GM18526 (cell line): ENCODE measurements around the gene UPP2.

Source experiments
- POLR2A ChIP-seq: IDR thresholded peaks from 3 replicates; pipeline ENCODE4 v1.6.1; 2011; ENCODE audit not compliant: insufficient read length; ENCODE audit errors: extremely low read depth

Gene UPP2

DNA sequence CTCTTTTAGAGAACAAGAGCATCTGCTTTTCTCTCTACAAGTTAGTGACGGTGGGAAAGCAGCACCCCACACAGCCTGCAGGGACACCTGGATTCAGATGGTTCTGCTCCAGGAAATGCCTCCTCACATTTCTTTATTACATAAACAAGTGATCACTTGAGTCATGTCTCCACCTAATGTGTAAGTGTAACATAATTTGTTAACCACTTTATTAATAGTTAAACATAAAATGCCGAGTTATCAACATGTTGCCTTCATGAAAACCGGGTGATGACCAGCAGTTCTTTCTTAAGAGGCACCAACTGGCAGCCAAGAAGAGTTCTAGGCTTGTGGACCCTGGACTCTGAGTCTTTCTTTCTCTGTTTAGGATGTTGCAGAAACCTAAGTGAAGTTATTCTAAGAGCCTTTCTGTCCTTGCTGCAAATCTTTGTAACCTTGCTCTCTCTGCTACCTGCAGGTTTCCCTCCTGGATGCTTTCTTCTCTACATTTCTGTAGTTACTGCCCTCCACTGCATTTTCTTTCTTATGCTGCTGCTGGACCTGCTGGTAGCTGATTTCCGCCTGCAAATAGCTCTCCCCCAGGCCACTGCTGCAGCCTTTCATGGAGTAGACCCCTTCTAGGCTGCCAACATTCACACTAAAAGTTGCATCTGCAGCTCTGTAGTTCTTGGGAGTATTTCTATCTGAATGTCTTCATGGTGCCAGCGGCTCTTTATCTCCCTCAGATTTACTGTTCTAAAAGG lies 24.3 kb downstream of the UPP2 start:
- TF ChIP-seq POLR2A: no peak

DNA sequence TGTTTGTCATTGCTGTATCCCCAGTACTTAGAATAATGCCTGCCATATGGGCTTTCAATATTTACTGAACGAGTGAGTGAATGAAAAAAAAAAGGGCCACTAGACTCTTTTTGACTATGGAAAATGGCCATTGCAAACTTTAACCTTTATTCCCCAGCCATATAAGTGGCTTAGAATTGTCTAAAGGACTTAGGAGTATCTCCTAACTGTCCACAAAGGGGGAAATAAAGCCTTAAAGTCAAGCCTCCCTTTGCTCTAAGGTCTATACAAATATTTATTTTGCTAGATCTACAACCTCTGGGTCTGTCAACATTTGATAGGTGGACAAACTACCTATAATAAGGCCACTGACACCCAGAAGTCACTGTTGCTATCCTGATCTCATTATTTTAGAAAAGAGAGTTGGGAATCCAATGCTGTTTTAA lies 25.7 kb downstream of the UPP2 start:
- no peak for TF ChIP-seq POLR2A

GRCh38 chr2:158128168-158128973 lies 26.7 kb downstream of the UPP2 start:
- no peak for TF ChIP-seq POLR2A

GRCh38 chr2:158129037-158129436 lies 27.4 kb downstream of the UPP2 start:
- no peak for TF ChIP-seq POLR2A

DNA sequence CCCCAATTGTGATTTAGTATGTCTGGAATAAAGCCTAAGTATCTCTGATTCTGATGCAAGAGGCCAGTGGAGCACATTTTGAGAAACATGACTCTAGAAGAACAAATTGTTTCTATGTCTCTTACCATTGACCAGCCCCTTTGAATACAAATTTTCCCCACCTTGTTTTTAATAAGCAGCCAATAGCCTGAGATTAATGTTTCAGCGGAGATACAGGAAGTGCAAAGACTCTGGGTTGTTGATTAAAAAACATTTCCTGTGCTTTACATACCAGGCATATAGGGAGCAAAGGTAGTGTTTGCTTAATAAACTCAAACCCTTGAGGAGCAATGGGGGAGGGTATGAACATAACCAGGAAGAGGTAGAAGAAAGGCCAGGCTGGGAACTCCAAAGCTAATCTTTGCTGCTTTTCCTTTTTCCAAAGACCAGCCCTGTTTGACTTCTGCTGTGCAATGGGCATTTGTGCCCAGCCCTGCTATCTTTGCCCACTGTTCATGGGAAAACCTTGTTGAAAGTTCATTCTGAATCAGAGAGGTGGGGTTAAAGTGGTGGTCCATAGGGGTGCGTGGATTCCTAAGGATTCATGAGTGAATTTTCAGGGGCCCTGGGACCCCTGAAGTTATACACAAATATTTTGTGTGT lies 29.3 kb downstream of the UPP2 start:
- TF ChIP-seq POLR2A: no peak

- no peak for TF ChIP-seq POLR2A
Observed at GRCh38 chr2:158131483-158131912, 29.8 kb downstream of the UPP2 start.

DNA sequence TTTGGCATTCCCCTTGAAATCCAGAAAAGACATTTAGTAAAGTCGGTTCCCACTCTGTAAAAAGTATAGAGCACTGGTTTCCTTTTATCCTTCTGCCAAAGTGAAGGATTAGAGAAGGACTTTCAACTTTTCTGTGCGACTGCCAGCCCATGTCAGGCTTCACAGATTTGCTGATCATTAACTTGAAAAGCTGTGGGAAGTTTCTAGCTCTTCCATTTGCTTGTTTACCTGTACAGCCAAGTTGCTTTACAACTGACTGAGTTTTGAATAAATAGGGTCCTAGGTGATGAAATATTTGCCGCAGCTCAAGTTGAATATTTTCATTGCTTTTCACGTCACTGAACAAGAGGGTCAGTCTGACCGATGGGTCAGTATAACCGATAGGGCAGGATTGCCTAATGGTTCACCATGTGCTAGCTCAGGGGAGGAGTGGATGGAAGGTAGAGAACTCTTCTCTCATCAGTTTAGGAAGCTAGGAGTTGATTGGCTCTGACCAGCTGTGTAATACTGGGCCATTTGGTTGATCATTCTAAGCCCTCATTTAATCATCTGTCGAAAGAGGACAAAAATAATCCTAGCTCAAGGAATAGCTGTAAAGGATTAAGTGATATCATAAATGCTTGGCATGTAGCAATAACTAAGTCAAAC lies 30.4 kb downstream of the UPP2 start:
- no peak for TF ChIP-seq POLR2A

DNA sequence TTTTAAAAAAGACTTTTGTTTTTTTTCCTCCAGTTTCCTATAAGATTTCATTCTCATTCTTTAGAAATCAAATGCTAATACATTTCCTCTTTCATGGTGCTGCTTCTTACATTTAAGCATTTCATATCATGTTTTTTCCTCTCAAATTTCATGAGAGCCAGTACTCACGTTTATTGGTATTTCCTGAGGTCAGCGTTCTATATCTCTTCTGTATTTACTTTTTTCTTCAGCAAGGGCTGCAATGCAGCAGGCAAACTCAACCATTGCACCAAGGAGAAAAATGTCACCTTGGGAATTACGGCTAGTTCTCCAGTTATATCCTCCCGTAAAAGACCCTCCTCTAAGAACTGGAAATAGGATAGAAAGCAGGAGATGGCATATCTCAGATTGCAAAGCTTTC lies 32.4 kb downstream of the UPP2 start:
- TF ChIP-seq POLR2A: no peak

DNA sequence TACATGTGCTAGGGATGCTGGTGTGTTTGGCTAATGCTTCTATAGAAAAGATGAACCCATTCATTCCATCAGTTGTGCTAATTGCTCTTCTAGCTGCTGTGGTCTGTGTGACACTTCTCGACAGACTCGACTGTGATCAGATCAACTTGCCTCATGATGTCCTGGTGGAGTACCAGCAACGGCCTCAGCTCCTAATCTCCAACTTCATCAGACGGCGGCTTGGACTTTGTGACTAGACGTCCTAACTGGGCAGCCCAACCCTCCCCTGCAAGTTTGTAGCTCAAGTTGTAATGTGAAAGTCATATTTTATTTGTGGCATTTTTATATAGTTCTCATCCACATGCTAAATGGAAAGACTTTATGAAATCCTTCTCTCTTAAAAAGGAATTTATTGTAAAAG lies 33.0 kb downstream of the UPP2 start:
- TF ChIP-seq POLR2A: no peak

GRCh38 chr2:158135096-158135495 lies 33.4 kb downstream of the UPP2 start:
- no peak for TF ChIP-seq POLR2A

GRCh38 chr2:158138255-158138654 lies 36.6 kb downstream of the UPP2 start:
- TF ChIP-seq POLR2A: no peak

- TF ChIP-seq POLR2A: no peak
Observed at GRCh38 chr2:158140201-158140600, 38.5 kb downstream of the UPP2 start.

DNA sequence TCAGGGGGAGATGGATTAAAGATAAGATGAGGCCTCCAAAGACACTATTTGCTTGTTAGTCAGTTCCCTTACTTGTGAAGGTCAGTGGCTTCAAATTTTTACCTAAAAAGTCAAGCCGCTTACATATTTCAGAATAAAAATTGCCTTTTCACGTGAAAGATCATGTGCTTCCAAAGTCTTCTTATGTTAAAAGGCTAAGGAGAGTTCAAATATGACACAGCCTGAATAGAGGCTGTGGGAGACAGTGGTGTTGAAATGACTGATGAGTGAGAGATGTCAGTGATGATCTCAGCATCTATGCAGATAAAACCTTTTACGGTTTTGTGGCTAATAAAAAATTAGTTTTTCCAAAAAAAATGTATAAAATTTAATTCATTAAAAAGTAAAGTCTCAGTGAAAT lies 40.5 kb downstream of the UPP2 start:
- TF ChIP-seq POLR2A: no peak

GRCh38 chr2:158142568-158143332 lies 41.1 kb downstream of the UPP2 start:
- TF ChIP-seq POLR2A: no peak
